Heart right ventricle (tissue), 16 donors: ENCODE data around the gene CUBN. TPM values are rescaled to one million over a fixed set of nuclear protein-coding genes. Genes with fewer than 3 reads are reported as not detected.

Experiments
- ATAC-seq, 8 donors: fragments of 200-7000 bp; cut with Tn5 transposase; one replicate each; pipeline ENCODE4 v1.9.1; 2020; ENCODE audit warnings: mild to moderate bottlenecking in 8 of 8, moderate library complexity in 8 of 8, moderate number of reproducible peaks in 1 of 8
- DNase-seq, 2 donors: peaks; one replicate each; pipeline ENCODE4 v3.0.0-alpha.2; 2020
- H3K27ac ChIP-seq, 10 donors: fragments of 200-600 bp; sonication (generic) in 2 of 10; one replicate each; pipeline versions ENCODE4 v1.5.0 to v1.8.0; 2020 to 2022; ENCODE audit warnings: mild to moderate bottlenecking in 3 of 10
- H3K27me3 ChIP-seq, 7 donors: fragments of 200-600 bp; one replicate each; pipeline ENCODE4 v1.8.0; 2021 to 2022; ENCODE audit warnings: mild to moderate bottlenecking in 2 of 7
- H3K36me3 ChIP-seq, 9 donors: fragments of 200-600 bp; sonication (generic) in 1 of 9; one replicate each; pipeline versions ENCODE4 v1.5.0 to v1.8.0; 2020 to 2022; ENCODE audit warnings: mild to moderate bottlenecking in 2 of 9
- H3K4me1 ChIP-seq, 9 donors: fragments of 200-600 bp; sonication (generic) in 1 of 9; one replicate each; pipeline versions ENCODE4 v1.5.0 to v1.8.0; 2020 to 2022; ENCODE audit warnings: mild to moderate bottlenecking in 4 of 9
- H3K4me3 ChIP-seq, 10 donors: fragments of 200-600 bp; sonication (generic) in 2 of 10; one replicate each; pipeline versions ENCODE4 v1.5.0 to v1.8.0; 2020 to 2022; ENCODE audit warnings: mild to moderate bottlenecking in 7 of 10, moderate library complexity in 2 of 10
- H3K9me3 ChIP-seq, 11 donors: fragments of 200-600 bp in 10 of 11; sonication (generic) in 2 of 11; one replicate each; pipeline versions ENCODE4 v1.5.0 to v1.8.0; 2013 to 2022; ENCODE audit warnings: mild to moderate bottlenecking in 2 of 11, control low read depth in 1 of 11, moderate library complexity in 1 of 11
- WGBS, 2 donors: extraction: QIAGEN DNeasy Blood & Tissue Kit; methylation state at CpG; one replicate each; pipeline ENCODE4 v1.1.7; 2013; ENCODE audit warnings: inconsistent platforms in 1 of 2; 5-methylcytosine and 5-hydroxymethylcytosine counted together
- intact Hi-C, 10 donors: fragments of 100-400 bp; cut with DNase I; formaldehyde crosslinking; loops; one replicate each; pipeline versions ENCODE4 v1.11.1 to v1.14.2; 2022
- polyA plus RNA-seq, 2 donors: library from polyadenylated mRNA; stranded (reverse); fragments of 200-250 nt; gene quantifications; one replicate each; pipeline ENCODE4 v1.2.3, GENCODE V29; 2013
- total RNA-seq, 10 donors: library from RNA; stranded (reverse); fragmentation: NEBNext Ultra II Directional in 3 of 10; extraction: Animal tissue kit (Norgen Biotek cat#: 25700) in 3 of 10; gene quantifications; one replicate each; pipeline versions ENCODE4 v1.2.1 to v1.2.4, GENCODE V29; 2021 to 2023
- TF ChIP-seq, protein P1 (sequence below), 9 donors: fragments of 200-600 bp; sonication (generic) in 2 of 9; IDR thresholded peaks; one replicate each; pipeline versions ENCODE4 v1.5.0 to v1.8.0; 2021 to 2022; ENCODE audit warnings: antibody characterized with exemption in 9 of 9, mild to moderate bottlenecking in 5 of 9, moderate library complexity in 1 of 9
- donor health status: Arrhythmogenic right ventricular cardiomyopathy.
- donor health status: ischemic (EF 13 %, LVEDD 7.1; RV severe dilation, severe dysfunction).
- donor health status: healthy with polysubstance abuse.
- donor health status: DM: no; HTN: yes; CAD: no.
- donor health status: DM: no; HTN: no; CAD: no.
- donor health status: ischemic (EF 25% LVEDD 6.9; RV normal size, moderate dysfunction).
- donor health status: ischemic (EF 25% LVEDD 5.7; RV mildly dilated, moderate dysfunction).
- donor health status: healthy.
- donor health status: DM: yes; HTN: yes; CAD: no.
- donor health status: Ischemic cardiomyopathy.
- donor health status: ischemic (EF 35%, LVEDD 5.7; RV mildly dilated, moderate dysfunction).
- donor health status: nonischemic (EF 11% LVEDD 7.7; RV severe dilation, severe dysfunction).
- donor health status: DM: yes; HTN: yes; CAD: no.
- donor health status: PGD.
- donor health status: ischemic (EF 29% LVEDD 5.4; RV normal size, mild dysfunction).
- donor health status: nonischemic (EF 23%, LVEDD 6.1; RV moderate dilation, normal function).

CUBN gene
- total and polyA plus RNA-seq, 12 donors, result 0.13 to 1.2 (median 0.42) TPM

DNA sequence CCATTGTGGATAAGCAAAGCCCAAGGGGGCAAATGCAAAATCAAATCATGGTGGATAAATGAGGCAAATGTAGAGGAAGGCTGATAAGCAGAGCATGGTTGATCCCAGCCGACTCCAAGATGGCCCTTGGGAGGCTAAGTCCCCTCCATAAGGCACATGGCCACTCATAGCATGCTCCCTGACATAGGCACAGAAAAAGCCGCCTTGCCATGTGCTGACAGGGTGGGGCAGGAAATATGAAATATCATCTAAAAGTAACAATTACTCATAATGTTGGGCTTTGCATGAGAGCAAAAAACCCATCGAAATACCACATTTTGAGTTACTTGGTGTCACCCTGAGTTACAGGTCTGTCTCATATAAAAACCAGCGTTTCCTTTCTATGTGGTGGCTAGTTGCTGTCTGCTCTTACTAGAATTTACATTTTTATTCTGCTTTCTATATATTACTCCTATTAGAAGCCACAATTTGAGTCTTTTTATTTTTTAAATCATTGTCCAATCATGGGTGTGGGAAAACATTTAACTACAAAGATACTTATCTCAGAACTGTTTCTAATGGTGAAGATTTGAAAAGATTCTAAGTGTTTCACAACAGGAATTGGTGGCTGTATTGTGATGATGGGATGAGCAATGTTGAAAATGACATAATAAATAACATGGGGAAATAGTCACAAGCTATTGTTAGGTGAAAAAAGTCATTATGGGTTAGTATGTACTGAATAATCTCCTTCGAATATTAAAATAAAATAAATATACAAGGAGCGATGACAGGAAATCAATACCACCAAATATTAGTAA, 102.7 kb downstream of the CUBN start:
- ATAC-seq (no peak), DNase-seq (no peak)
- TF ChIP-seq, protein P1, sequence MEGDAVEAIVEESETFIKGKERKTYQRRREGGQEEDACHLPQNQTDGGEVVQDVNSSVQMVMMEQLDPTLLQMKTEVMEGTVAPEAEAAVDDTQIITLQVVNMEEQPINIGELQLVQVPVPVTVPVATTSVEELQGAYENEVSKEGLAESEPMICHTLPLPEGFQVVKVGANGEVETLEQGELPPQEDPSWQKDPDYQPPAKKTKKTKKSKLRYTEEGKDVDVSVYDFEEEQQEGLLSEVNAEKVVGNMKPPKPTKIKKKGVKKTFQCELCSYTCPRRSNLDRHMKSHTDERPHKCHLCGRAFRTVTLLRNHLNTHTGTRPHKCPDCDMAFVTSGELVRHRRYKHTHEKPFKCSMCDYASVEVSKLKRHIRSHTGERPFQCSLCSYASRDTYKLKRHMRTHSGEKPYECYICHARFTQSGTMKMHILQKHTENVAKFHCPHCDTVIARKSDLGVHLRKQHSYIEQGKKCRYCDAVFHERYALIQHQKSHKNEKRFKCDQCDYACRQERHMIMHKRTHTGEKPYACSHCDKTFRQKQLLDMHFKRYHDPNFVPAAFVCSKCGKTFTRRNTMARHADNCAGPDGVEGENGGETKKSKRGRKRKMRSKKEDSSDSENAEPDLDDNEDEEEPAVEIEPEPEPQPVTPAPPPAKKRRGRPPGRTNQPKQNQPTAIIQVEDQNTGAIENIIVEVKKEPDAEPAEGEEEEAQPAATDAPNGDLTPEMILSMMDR (IDR thresholded peaks at IDR 0.05), result no peak
- no peak overlapping the region for H3K4me3 ChIP-seq
- H3K27me3 ChIP-seq, result no peaks in the 10 kb centered on the region
- peaks cover 5 to 92% (median 54%) of the 10 kb centered on the region in 9 donors for H3K4me1 ChIP-seq
- WGBS, 2 donors, result 83 to 84% methylated on average over 6 of the region's 6 CpGs
- peak overlapping the region in 4 of 10 donors; percentile 46 to 84 (median 63) for H3K27ac ChIP-seq
- H3K36me3 ChIP-seq, result no peaks in the 10 kb centered on the region
- H3K9me3 ChIP-seq, result no peaks in the 10 kb centered on the region
- intact Hi-C loops, result loop anchor here in 1 of 10 donors (10.0 kb wide), 1 partner anchor 62 kb away; no protein-coding TSS in a partner anchor

DNA sequence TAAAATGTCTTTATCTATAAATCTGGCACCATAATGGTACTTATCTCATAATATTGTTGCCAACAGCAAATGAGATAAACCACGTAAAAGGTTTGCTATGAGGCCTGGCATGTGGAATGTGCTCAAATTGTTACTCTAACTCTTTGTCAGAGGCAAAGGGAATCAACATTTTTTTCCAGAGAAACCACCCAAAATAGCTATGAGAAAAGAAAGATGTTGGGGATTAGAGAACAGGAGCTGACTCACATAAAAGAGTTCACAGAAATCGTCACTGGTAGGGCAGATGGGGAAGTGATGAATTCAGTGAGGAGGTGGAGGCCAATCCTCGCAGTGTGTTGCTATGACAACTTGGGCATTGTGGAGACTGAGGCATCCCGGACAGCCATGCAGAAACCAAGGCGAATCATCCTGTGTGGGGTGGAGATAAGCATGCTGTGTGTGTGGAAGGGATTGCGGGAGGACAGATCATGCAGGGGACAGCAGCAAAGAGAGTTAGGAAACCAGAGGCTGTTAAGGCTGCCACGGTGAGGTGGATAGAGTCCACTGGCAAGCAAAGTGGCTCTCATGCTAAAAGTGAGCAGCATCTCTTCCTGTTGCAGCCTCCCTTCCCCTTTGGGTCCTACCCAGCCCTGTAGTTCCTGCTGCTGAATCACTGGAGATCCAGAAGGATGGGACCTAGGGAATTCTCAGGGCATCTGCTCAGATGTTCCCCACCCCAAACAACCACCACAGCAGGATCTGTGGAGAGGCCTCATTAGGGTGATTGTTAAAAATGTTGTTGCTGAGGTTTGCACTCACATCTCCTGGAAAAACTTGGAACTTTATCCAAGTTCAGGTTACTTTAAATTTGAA, 103.9 kb downstream of the CUBN start:
- ATAC-seq (peak; percentile 11 to 82 (median 50)), DNase-seq (peak in 1 of 2 donors; percentile 56)
- TF ChIP-seq, protein P1 (IDR thresholded peaks at IDR 0.05), result no peak
- intact Hi-C loops, result loop anchor here in 1 of 10 donors (10.0 kb wide), 1 partner anchor 61 kb away; no protein-coding TSS in a partner anchor
- peak overlapping the region in 8 of 10 donors; percentile 25 to 84 (median 50) for H3K27ac ChIP-seq
- H3K4me3 ChIP-seq, result no peak overlapping the region
- no peaks in the 10 kb centered on the region for H3K9me3 ChIP-seq
- H3K4me1 ChIP-seq, result peaks cover 5 to 87% (median 50%) of the 10 kb centered on the region in 9 donors
- H3K27me3 ChIP-seq, result no peaks in the 10 kb centered on the region
- no peaks in the 10 kb centered on the region for H3K36me3 ChIP-seq
- 65 to 67% methylated on average over 7 of the region's 7 CpGs for WGBS, 2 donors

GRCh38 chr10:17024461-17024860, 105.2 kb downstream of the CUBN start:
- H3K36me3 ChIP-seq, result no peaks in the 10 kb centered on the region
- H3K4me3 ChIP-seq, result no peak overlapping the region
- H3K9me3 ChIP-seq, result no peaks in the 10 kb centered on the region
- no peak for DNase-seq
- no peak for ATAC-seq
- H3K27me3 ChIP-seq, result no peaks in the 10 kb centered on the region
- intact Hi-C loops, result loop anchor here in 1 of 10 donors (10.0 kb wide), 1 partner anchor 60 kb away; no protein-coding TSS in a partner anchor
- peak overlapping the region in 8 of 10 donors; percentile 42 to 84 (median 70) for H3K27ac ChIP-seq
- TF ChIP-seq, protein P1 (IDR thresholded peaks at IDR 0.05), result no peak
- WGBS, 2 donors, result 98% methylated on average over 4 of the region's 4 CpGs
- peaks cover 5 to 75% (median 40%) of the 10 kb centered on the region in 9 donors for H3K4me1 ChIP-seq
